ENCODE measurements around the gene THEMIS2.
A peak's percentile ranks its signal among the peaks of the same experiment; 100 is the strongest.

THEMIS2 gene

GRCh38 chr1:27928216-27928954 lies 56.0 kb downstream of the THEMIS2 start:
- DNase-seq (ENCODE audit: low read depth) = no peak
- peak; percentile 8 for TF ChIP-seq CTCF (IDR thresholded peaks at IDR 0.05; ENCODE audit: low read depth, low read length)
- TF ChIP-seq MYC (IDR thresholded peaks at IDR 0.05; ENCODE audit: low read depth, low read length) = no peak
- H3K4me3 ChIP-seq (ENCODE audit: low read depth, low read length) = no peak overlapping the region

- DNase-seq (ENCODE audit: low read depth) = peak; percentile 38
- TF ChIP-seq CTCF (IDR thresholded peaks at IDR 0.05; ENCODE audit: low read depth, low read length) = no peak
- no peak for TF ChIP-seq MAX (IDR thresholded peaks at IDR 0.05; ENCODE audit: low read depth, low read length)
- TF ChIP-seq POLR2A (IDR thresholded peaks at IDR 0.05; ENCODE audit: extremely low read depth, insufficient read length) = no peak
- no peak for TF ChIP-seq MYC (IDR thresholded peaks at IDR 0.05; ENCODE audit: low read depth, low read length)
Measured at GRCh38 chr1:27931184-27931583, 58.8 kb downstream of the THEMIS2 start.

GRCh38 chr1:27931759-27932158 lies 59.4 kb downstream of the THEMIS2 start:
- no peak for TF ChIP-seq CTCF (IDR thresholded peaks at IDR 0.05; ENCODE audit: low read depth, low read length)
- no peak for TF ChIP-seq MYC (IDR thresholded peaks at IDR 0.05; ENCODE audit: low read depth, low read length)
- no peak for TF ChIP-seq POLR2A (IDR thresholded peaks at IDR 0.05; ENCODE audit: extremely low read depth, insufficient read length)
- TF ChIP-seq MAX (IDR thresholded peaks at IDR 0.05; ENCODE audit: low read depth, low read length) = no peak
- no peak overlapping the region for H3K4me3 ChIP-seq (ENCODE audit: low read depth, low read length)
- DNase-seq (ENCODE audit: low read depth) = peak; percentile 72

More at GRCh38 chr1:27931184-27931583, 58.8 kb downstream of the THEMIS2 start:
- H3K4me3 ChIP-seq (ENCODE audit: low read depth, low read length) = no peak overlapping the region

GRCh38 chr1:27934818-27935549 lies 62.6 kb downstream of the THEMIS2 start, which contains the start of gene SMPDL3B:
Gene SMPDL3B (plus strand): TSS chr1:27935000. CDS start chr1:27935184, 184 bp downstream.
- DNase-seq (ENCODE audit: low read depth) = peak; percentile 46
- peak within 1 kb of the TSS; percentile 2 for H3K4me3 ChIP-seq (ENCODE audit: low read depth, low read length)
- 0 out of 2 replicates have a peak, but pooled peaks have one; percentile 20 for TF ChIP-seq MAX (IDR thresholded peaks at IDR 0.05; ENCODE audit: low read depth, low read length)
- TF ChIP-seq CTCF (IDR thresholded peaks at IDR 0.05; ENCODE audit: low read depth, low read length) = no peak

- DNase-seq (ENCODE audit: low read depth) = no peak
- TF ChIP-seq MAX (IDR thresholded peaks at IDR 0.05; ENCODE audit: low read depth, low read length) (no peak), MYC (IDR thresholded peaks at IDR 0.05; ENCODE audit: low read depth, low read length) (no peak), CTCF (IDR thresholded peaks at IDR 0.05; ENCODE audit: low read depth, low read length) (no peak), POLR2A (IDR thresholded peaks at IDR 0.05; ENCODE audit: extremely low read depth, insufficient read length) (no peak)
- H3K4me3 ChIP-seq (ENCODE audit: low read depth, low read length) = no peak overlapping the region
Measured at GRCh38 chr1:27935721-27936120, 63.4 kb downstream of the THEMIS2 start.

All from NB4 (cell line).